ENCODE measurements around the gene AOAH.

- TF ChIP-seq CTCF (IDR thresholded peaks at IDR 0.05; ENCODE audit: low read length) (no peak), EZH2phosphoT487 (IDR thresholded peaks at IDR 0.05; ENCODE audit: low read length) (no peak)
Measured at GRCh38 chr7:36726311-36726710, 2.0 kb upstream of the AOAH start.
